Measurements from ENCODE around the gene CDK5RAP2. TPM values are rescaled to one million over a fixed set of nuclear protein-coding genes. Genes with fewer than 3 reads are reported as not detected.

Gene CDK5RAP2
- polyA plus RNA-seq, 1 donor (not counting 4 experiments of a cell fraction or from before 2014, with no cell fraction given) = 22.4 TPM

DNA sequence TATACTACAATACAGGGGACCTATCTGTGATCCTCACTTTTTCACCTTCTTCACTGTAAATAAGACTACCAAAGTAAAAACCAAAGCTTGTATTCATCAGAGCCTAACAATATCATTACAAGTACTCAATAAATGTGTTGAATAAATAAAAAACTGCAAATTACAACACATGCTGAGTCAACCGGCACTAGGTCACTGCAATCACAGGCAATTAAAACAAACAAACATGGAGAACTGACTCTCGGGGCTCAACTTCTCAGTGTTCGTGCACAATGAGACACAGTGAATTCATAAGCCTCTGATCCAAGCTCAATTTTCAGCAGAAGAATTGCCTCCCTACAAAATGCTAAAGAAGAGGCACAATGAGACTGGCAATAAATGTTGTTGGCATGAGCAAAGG is 69.2 kb downstream of the CDK5RAP2 start:
- peaks cover 17 to 18% of the 10 kb centered on the region in 2 experiments for H3K36me3 ChIP-seq (ENCODE audit: control insufficient read depth in 2 of 2, extremely low read depth in 1 of 2, insufficient read depth in 2 of 2, low read length in 2 of 2)
- TF ChIP-seq, protein P1, sequence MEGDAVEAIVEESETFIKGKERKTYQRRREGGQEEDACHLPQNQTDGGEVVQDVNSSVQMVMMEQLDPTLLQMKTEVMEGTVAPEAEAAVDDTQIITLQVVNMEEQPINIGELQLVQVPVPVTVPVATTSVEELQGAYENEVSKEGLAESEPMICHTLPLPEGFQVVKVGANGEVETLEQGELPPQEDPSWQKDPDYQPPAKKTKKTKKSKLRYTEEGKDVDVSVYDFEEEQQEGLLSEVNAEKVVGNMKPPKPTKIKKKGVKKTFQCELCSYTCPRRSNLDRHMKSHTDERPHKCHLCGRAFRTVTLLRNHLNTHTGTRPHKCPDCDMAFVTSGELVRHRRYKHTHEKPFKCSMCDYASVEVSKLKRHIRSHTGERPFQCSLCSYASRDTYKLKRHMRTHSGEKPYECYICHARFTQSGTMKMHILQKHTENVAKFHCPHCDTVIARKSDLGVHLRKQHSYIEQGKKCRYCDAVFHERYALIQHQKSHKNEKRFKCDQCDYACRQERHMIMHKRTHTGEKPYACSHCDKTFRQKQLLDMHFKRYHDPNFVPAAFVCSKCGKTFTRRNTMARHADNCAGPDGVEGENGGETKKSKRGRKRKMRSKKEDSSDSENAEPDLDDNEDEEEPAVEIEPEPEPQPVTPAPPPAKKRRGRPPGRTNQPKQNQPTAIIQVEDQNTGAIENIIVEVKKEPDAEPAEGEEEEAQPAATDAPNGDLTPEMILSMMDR (optimal IDR thresholded peaks at IDR 0.05 in 1 of 3, IDR thresholded peaks at IDR 0.05 in 1 of 3, conservative IDR thresholded peaks at IDR 0.05 in 1 of 3; ENCODE audit: extremely low read depth in 1 of 3, insufficient read depth in 2 of 3, low read length in 3 of 3) = no peak
- no peak for TF ChIP-seq EZH2 (IDR thresholded peaks at IDR 0.05; ENCODE audit: low read length)
- dilution Hi-C loops (cut with MboI; ENCODE audit: extremely low pct_ligation_motif_present, low sequenced_read_pairs) = no loop called here
- H3K4me1 ChIP-seq (ENCODE audit: control insufficient read depth, extremely low read depth, insufficient read depth, low read length) = peaks cover 6% of the 10 kb centered on the region
- no peak overlapping the region for H3K9ac ChIP-seq (ENCODE audit: control insufficient read depth, extremely low read depth, insufficient read depth, low read length)
- no peak overlapping the region for H3K4me3 ChIP-seq (ENCODE audit: control insufficient read depth in 2 of 3, extremely low read depth in 1 of 3, insufficient read depth in 2 of 3, low read depth in 1 of 3, low read length in 3 of 3)
- no peak overlapping the region for H2AFZ ChIP-seq (ENCODE audit: control insufficient read depth, low read length)
- H3K27me3 ChIP-seq (ENCODE audit: control insufficient read depth, extremely low read depth, insufficient read depth, low read length) = no peaks in the 10 kb centered on the region
- no peaks in the 10 kb centered on the region for H3K79me2 ChIP-seq (ENCODE audit: control insufficient read depth, insufficient read depth, low read length)
- peaks cover 4% of the 10 kb centered on the region for H3K9me1 ChIP-seq (ENCODE audit: control insufficient read depth, extremely low read depth, insufficient read depth, low read length)
- no peaks in the 10 kb centered on the region for H4K20me1 ChIP-seq (ENCODE audit: control insufficient read depth, extremely low read depth, insufficient read depth, low read length)
- no peak for FAIRE-seq
- no peak overlapping the region for H3K4me2 ChIP-seq (ENCODE audit: control insufficient read depth, extremely low read depth, insufficient read depth, low read depth, low read length)
- no peaks in the 10 kb centered on the region for H3K9me3 ChIP-seq (ENCODE audit: control insufficient read depth, low read depth, low read length)
- DNase-seq (ENCODE audit: low read depth, low spot score) = no peak
- H3K27ac ChIP-seq (ENCODE audit: control insufficient read depth, insufficient read depth, low read length) = no peak overlapping the region

DNA sequence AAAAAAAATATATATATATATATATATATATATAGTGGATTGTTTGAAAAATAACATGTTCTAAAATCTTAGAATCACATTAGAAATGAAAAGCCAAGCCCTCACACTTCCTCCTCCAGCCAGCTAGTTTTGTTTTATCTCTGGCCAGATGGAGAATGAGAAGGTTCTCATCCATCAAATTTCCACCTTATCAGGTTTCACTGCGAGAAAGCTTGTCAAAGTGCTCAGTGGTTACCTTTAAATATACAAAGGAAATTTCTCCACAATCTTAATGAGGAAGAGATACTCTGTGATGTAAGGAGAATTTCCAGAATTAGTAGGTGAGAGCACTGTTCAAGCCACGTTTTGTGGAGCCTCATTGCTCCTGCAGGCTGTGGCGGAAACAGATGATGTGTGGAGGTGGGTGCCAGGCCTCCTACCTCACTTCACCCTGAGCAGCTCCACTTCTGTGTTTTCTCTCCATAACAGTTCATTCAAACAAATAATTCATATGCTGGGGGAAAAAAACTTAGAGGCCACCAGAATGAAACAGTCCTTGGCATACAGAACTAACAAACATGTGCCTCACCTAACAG is 71.9 kb downstream of the CDK5RAP2 start:
- no peaks in the 10 kb centered on the region for H3K79me2 ChIP-seq (ENCODE audit: control insufficient read depth, insufficient read depth, low read length)

More for the DNA sequence above, 71.9 kb downstream of the CDK5RAP2 start:
- H3K4me3 ChIP-seq (ENCODE audit: control insufficient read depth in 2 of 3, extremely low read depth in 1 of 3, insufficient read depth in 2 of 3, low read depth in 1 of 3, low read length in 3 of 3) = no peak overlapping the region
- no peaks in the 10 kb centered on the region for H3K9me1 ChIP-seq (ENCODE audit: control insufficient read depth, extremely low read depth, insufficient read depth, low read length)
- peaks cover 12 to 13% of the 10 kb centered on the region in 2 experiments for H3K36me3 ChIP-seq (ENCODE audit: control insufficient read depth in 2 of 2, extremely low read depth in 1 of 2, insufficient read depth in 2 of 2, low read length in 2 of 2)
- H3K9me3 ChIP-seq (ENCODE audit: control insufficient read depth, low read depth, low read length) = no peaks in the 10 kb centered on the region
- no peak overlapping the region for H3K27ac ChIP-seq (ENCODE audit: control insufficient read depth, insufficient read depth, low read length)
- TF ChIP-seq EZH2 (IDR thresholded peaks at IDR 0.05; ENCODE audit: low read length) = no peak
- TF ChIP-seq, protein P1 (optimal IDR thresholded peaks at IDR 0.05 in 1 of 3, IDR thresholded peaks at IDR 0.05 in 1 of 3, conservative IDR thresholded peaks at IDR 0.05 in 1 of 3; ENCODE audit: extremely low read depth in 1 of 3, insufficient read depth in 2 of 3, low read length in 3 of 3) = no peak
- FAIRE-seq (no peak), DNase-seq (ENCODE audit: low read depth, low spot score) (no peak)
- H2AFZ ChIP-seq (ENCODE audit: control insufficient read depth, low read length) = no peak overlapping the region
- dilution Hi-C loops (cut with MboI; ENCODE audit: extremely low pct_ligation_motif_present, low sequenced_read_pairs) = no loop called here
- H3K27me3 ChIP-seq (ENCODE audit: control insufficient read depth, extremely low read depth, insufficient read depth, low read length) = no peaks in the 10 kb centered on the region
- no peak overlapping the region for H3K4me2 ChIP-seq (ENCODE audit: control insufficient read depth, extremely low read depth, insufficient read depth, low read depth, low read length)
- no peak overlapping the region for H3K9ac ChIP-seq (ENCODE audit: control insufficient read depth, extremely low read depth, insufficient read depth, low read length)
- no peaks in the 10 kb centered on the region for H4K20me1 ChIP-seq (ENCODE audit: control insufficient read depth, extremely low read depth, insufficient read depth, low read length)
- H3K4me1 ChIP-seq (ENCODE audit: control insufficient read depth, extremely low read depth, insufficient read depth, low read length) = no peaks in the 10 kb centered on the region
